Measurements from ENCODE around the gene MLNR. TPM values are rescaled to one million over a fixed set of nuclear protein-coding genes. Genes with fewer than 3 reads are reported as not detected.
A peak's percentile ranks its signal among the peaks of the same experiment; 100 is the strongest.

Gene MLNR
- polyA plus RNA-seq, 1 donor from 2014 or later = not detected

- peaks cover 16 to 28% (median 25%) of the 10 kb centered on the region in 3 donors for H3K4me1 Mint-ChIP-seq
- H3K9me3 Mint-ChIP-seq = peaks cover 0 to 3% (median 2%) of the 10 kb centered on the region in 3 donors
- H3K36me3 Mint-ChIP-seq = no peaks in the 10 kb centered on the region
- peaks cover 46% of the 10 kb centered on the region for H3K27me3 Mint-ChIP-seq
- H3K27ac Mint-ChIP-seq = no peak overlapping the region
- H3K4me3 Mint-ChIP-seq = peak overlapping the region in 1 of 4 donors; percentile 25
These were observed 2.1 kb upstream of the MLNR start for GRCh38 chr13:49217962-49218492.

DNA sequence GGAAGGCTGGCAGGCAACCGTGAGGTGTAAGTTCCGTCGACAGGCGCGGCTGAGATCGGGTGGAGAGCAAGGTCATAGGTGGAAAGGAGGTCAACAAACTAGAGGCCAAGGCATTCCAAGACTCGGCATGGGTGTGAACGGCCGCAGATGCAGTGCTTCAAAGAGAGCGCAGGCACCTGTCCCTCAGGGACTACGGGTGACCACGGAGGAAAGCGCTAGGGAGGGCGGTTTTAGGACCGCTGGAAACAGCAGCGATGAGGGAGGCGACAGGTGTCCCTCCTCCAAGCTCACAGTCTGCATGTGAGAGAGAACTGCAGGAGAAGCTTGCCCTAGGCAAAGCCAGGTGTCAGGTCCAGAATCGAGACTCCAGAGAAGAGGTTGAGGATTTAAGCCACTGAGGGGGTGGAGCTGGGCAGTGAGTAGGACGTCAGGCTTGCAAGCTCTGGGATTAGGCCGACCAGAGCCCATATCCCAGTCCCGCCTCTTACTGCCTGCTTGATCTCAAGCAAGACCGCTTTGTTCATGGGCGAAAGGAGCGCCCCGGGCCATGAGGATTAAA is 1.6 kb upstream of the MLNR start:
- Mint-ChIP-seq H3K9me3 (peaks cover 0 to 3% (median 2%) of the 10 kb centered on the region in 3 donors), H3K36me3 (no peaks in the 10 kb centered on the region), H3K27ac (peak overlapping the region in 1 of 3 donors; percentile 74), H3K4me3 (peak overlapping the region in 2 of 4 donors; percentile 3 to 15), H3K4me1 (peaks cover 13 to 24% (median 20%) of the 10 kb centered on the region in 3 donors), H3K27me3 (peaks cover 46% of the 10 kb centered on the region)

DNA sequence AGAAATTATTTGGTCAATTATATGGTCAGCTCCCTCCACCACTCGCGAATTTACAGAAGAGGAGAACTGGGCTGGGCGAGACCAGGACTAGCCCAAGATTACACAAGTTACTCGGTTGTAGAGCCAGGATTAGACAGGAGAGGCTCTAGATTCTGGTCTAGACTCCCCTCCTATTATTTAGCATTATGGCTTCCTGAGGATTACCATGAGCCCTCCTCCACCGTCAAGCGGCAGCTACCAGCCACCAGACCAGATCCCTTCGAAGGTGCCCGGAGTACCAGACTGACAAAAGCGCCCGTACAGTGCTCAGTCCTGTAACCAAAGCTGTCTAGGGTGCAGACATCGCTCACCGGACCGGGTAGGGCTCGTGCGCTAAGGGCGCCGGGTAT is 497 bp upstream of the MLNR start:
- H3K36me3 Mint-ChIP-seq = no peaks in the 10 kb centered on the region
- peaks cover 6 to 15% (median 13%) of the 10 kb centered on the region in 3 donors for H3K4me1 Mint-ChIP-seq
- peaks cover 0 to 3% (median 2%) of the 10 kb centered on the region in 3 donors for H3K9me3 Mint-ChIP-seq
- H3K27ac Mint-ChIP-seq = peak overlapping the region in 1 of 3 donors; percentile 23
- H3K27me3 Mint-ChIP-seq = peaks cover 46% of the 10 kb centered on the region
- H3K4me3 Mint-ChIP-seq = peak overlapping the region in 3 of 4 donors; percentile 63 to 85 (median 82)

- H3K4me3 Mint-ChIP-seq = peak overlapping the region in 2 of 4 donors; percentile 55 to 84
- peaks cover 0 to 3% (median 2%) of the 10 kb centered on the region in 3 donors for H3K9me3 Mint-ChIP-seq
- no peak overlapping the region for H3K27ac Mint-ChIP-seq
- H3K36me3 Mint-ChIP-seq = peaks cover 3% of the 10 kb centered on the region
- H3K27me3 Mint-ChIP-seq = peaks cover 48% of the 10 kb centered on the region
- peaks cover 0 to 9% (median 7%) of the 10 kb centered on the region in 3 donors for H3K4me1 Mint-ChIP-seq
These were observed 885 bp downstream of the MLNR start for GRCh38 chr13:49220856-49221589.

DNA sequence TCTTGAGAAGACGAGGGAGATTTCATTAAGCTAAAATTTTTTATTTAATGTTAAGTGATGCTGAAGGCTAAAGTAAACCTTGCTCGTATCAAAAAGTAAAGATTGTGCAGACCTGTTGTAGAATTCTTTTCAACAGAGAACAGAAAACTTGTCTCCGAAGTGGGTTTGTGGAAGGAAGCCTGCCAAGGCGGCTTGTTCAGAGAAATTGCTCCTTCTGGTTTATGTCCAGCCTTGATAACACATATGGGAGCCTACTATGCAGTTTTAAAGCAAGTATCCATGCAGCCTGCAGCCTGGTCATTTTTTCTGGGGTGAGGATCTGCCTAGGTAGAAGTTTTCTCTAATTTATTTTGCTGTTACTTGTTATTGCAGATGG is 1.4 kb downstream of the MLNR start:
- Mint-ChIP-seq H3K27ac (no peak overlapping the region), H3K27me3 (peaks cover 48% of the 10 kb centered on the region), H3K4me3 (peak overlapping the region in 2 of 4 donors; percentile 79 to 84)

GRCh38 chr13:49225223-49226042 is 5.3 kb downstream of the MLNR start:
- H3K36me3 Mint-ChIP-seq = peaks cover 5% of the 10 kb centered on the region
- no peaks in the 10 kb centered on the region for H3K4me1 Mint-ChIP-seq
- peaks cover 20% of the 10 kb centered on the region for H3K27me3 Mint-ChIP-seq
- no peaks in the 10 kb centered on the region for H3K9me3 Mint-ChIP-seq
- H3K4me3 Mint-ChIP-seq = no peak overlapping the region
- H3K27ac Mint-ChIP-seq = peak overlapping the region in 1 of 3 donors; percentile 3

More for the DNA sequence above, 1.4 kb downstream of the MLNR start:
- Mint-ChIP-seq H3K9me3 (peaks cover 0 to 3% (median 2%) of the 10 kb centered on the region in 3 donors), H3K36me3 (peaks cover 4% of the 10 kb centered on the region), H3K4me1 (peaks cover 0 to 5% (median 4%) of the 10 kb centered on the region in 3 donors)

DNA sequence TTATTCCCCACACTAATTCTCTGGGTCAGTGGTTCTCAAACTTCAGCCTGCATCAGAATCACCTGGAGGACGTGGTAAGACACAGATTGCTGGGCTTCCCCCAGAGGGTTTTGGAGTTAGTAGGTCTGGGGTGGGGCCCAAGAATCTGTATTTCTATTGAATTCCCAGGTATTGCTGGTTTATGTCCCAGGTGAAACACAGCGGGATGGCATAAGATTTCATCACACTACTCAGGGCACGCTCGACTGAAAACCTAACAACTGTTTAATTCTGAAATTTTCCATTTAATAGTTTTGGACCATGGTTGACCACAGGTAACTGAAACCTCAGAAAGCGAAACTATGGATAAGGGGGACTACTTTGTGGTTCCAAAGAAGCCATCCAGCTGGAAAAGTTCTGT is 6.5 kb downstream of the MLNR start:
- Mint-ChIP-seq H3K4me1 (no peaks in the 10 kb centered on the region), H3K36me3 (peaks cover 5% of the 10 kb centered on the region), H3K27me3 (peaks cover 15% of the 10 kb centered on the region), H3K27ac (no peak overlapping the region), H3K9me3 (no peaks in the 10 kb centered on the region), H3K4me3 (no peak overlapping the region)

DNA sequence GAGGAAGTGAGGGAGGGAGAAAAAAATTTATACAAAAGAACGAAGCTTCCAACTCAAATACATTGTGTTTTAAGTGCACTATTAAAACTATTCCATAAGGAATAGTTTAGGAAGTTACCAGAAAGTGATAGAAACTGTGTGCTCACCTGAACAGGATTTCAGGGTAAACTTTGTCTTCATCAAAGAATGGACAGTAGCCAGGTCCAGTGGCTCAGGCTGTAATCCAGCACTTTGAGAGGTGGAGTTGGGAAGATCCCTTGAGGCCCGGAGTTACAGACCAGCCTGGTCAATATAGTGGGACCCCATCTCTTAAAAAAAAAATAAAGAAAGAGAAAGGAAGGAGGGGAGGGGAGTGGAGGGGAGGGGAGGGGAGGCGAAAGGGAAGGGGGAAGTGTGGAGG is 14.6 kb downstream of the MLNR start:
- Mint-ChIP-seq H3K27ac (no peak overlapping the region), H3K36me3 (peaks cover 1% of the 10 kb centered on the region), H3K4me3 (no peak overlapping the region), H3K9me3 (no peaks in the 10 kb centered on the region), H3K27me3 (no peaks in the 10 kb centered on the region), H3K4me1 (peaks cover 0 to 5% (median 0%) of the 10 kb centered on the region in 3 donors)

DNA sequence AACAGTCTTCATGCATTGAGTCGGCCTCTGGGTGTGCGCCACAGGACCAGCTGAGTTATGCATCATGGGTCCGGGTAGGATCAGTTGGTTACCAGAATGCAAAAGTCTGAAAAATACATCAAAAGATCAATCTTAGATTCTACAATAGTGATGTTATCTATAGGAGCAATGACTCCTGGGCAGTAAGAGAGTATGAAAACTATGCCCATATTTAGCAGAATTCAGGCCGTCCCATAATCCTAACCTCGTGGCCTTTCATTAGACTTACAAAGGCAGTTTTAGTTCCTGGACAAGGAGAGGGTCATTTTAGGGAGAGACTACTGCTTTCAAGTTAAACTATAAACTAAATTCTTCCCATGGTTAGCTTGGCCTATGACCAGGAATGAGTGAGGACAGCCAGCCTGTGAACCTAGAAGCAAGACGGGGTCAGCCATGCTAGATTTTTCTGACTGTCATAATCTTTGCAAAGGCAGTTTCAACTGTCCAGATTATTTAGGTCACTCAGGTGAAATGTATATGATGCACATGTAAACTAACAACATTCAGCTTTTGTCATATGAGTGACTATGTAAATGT is 15.8 kb downstream of the MLNR start:
- H3K27ac Mint-ChIP-seq = no peak overlapping the region
- H3K36me3 Mint-ChIP-seq = peaks cover 1% of the 10 kb centered on the region
- H3K9me3 Mint-ChIP-seq = no peaks in the 10 kb centered on the region
- H3K4me1 Mint-ChIP-seq = peaks cover 0 to 5% (median 0%) of the 10 kb centered on the region in 3 donors
- no peak overlapping the region for H3K4me3 Mint-ChIP-seq
- no peaks in the 10 kb centered on the region for H3K27me3 Mint-ChIP-seq

DNA sequence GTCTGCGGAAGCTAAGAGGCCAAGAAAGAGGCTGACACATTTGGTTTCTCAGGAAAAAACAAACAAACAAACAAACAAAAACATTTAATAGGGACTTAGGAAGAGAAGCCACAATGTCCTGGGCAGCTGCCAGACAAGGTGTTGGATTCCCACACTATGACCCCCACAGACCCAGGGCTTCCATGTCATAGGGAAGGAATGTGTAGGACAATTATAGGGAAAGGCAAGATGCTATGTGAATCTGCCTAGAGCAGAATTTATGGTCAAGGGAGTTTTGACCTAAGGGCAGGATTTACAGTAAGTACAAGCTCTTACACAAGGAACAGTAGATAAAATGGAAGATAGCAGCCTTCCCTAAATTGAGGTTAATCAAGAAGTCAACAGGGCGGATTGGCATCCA is 18.5 kb downstream of the MLNR start:
- H3K27ac Mint-ChIP-seq = no peak overlapping the region
- no peak overlapping the region for H3K4me3 Mint-ChIP-seq
- no peaks in the 10 kb centered on the region for H3K27me3 Mint-ChIP-seq

DNA sequence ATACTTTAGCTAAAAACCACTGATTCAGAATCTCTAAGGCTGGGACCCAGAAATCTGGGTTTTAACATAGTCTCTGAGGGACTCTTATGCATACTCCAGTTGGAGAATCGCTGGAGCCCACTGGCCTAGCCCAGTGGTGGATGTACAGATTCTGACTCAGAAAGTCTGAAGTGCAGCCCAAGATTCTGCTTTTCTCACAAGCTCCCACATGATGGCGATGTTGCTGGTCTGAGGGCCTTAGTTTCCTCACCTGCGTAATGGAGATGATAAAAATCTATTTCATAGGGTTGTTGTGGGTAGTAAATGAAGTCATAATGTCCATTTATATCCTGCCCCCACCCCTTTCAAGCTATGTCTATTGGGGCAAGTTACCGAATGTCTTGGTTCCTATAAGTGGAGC is 19.9 kb downstream of the MLNR start:
- Mint-ChIP-seq H3K27ac (no peak overlapping the region), H3K4me1 (no peaks in the 10 kb centered on the region), H3K9me3 (no peaks in the 10 kb centered on the region)

More for the DNA sequence above, 18.5 kb downstream of the MLNR start:
- no peaks in the 10 kb centered on the region for H3K9me3 Mint-ChIP-seq
- peaks cover 3% of the 10 kb centered on the region for H3K36me3 Mint-ChIP-seq
- H3K4me1 Mint-ChIP-seq = peaks cover 0 to 5% (median 0%) of the 10 kb centered on the region in 3 donors

DNA sequence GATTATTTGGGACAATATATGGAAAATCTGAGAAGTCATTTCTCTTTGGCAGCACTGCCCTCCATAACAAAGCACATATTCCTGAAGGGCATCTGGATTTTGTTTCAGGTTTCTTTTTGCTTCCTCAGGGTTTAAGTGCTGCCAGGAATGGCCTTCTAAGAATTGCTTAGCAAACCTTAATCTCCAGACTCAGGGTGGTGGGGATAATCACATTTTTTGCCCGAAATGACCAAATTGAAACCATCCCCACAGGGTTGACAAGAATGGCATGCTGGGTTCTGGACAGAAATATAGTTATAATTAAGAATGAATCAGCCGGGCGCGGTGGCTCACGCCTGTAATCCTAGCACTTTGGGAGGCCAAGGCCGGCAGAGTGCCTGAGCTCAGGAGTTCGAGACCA is 21.2 kb downstream of the MLNR start:
- no peaks in the 10 kb centered on the region for H3K4me1 Mint-ChIP-seq
- no peaks in the 10 kb centered on the region for H3K9me3 Mint-ChIP-seq
- no peak overlapping the region for H3K27ac Mint-ChIP-seq
- no peaks in the 10 kb centered on the region for H3K27me3 Mint-ChIP-seq
- peaks cover 3% of the 10 kb centered on the region for H3K36me3 Mint-ChIP-seq
- no peak overlapping the region for H3K4me3 Mint-ChIP-seq

More for the DNA sequence above, 19.9 kb downstream of the MLNR start:
- Mint-ChIP-seq H3K4me3 (no peak overlapping the region), H3K27me3 (no peaks in the 10 kb centered on the region), H3K36me3 (peaks cover 3% of the 10 kb centered on the region)

DNA sequence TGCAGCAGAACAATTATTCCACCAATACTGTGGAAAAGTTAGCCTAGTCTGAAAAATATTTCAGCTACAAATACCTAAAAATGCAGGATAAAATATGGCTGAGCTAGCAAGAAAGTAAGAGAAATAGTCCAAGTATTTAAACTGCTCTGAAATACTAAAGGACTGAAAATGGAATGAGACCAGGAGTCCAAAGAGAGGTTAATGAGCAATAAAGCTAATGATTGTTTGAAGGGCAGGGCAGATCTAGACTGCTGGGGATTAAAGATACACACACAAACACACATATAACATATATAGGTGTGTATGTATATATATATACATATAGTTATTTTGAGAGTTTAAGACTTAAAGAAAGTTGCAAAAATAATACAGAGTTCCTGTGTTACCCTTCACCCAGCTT is 25.0 kb downstream of the MLNR start:
- H3K27ac Mint-ChIP-seq = no peak overlapping the region
- peaks cover 4% of the 10 kb centered on the region for H3K36me3 Mint-ChIP-seq
- no peaks in the 10 kb centered on the region for H3K27me3 Mint-ChIP-seq
- H3K9me3 Mint-ChIP-seq = no peaks in the 10 kb centered on the region
- peaks cover 17 to 20% (median 20%) of the 10 kb centered on the region in 3 donors for H3K4me1 Mint-ChIP-seq
- peak overlapping the region in 1 of 4 donors; percentile 71 for H3K4me3 Mint-ChIP-seq

DNA sequence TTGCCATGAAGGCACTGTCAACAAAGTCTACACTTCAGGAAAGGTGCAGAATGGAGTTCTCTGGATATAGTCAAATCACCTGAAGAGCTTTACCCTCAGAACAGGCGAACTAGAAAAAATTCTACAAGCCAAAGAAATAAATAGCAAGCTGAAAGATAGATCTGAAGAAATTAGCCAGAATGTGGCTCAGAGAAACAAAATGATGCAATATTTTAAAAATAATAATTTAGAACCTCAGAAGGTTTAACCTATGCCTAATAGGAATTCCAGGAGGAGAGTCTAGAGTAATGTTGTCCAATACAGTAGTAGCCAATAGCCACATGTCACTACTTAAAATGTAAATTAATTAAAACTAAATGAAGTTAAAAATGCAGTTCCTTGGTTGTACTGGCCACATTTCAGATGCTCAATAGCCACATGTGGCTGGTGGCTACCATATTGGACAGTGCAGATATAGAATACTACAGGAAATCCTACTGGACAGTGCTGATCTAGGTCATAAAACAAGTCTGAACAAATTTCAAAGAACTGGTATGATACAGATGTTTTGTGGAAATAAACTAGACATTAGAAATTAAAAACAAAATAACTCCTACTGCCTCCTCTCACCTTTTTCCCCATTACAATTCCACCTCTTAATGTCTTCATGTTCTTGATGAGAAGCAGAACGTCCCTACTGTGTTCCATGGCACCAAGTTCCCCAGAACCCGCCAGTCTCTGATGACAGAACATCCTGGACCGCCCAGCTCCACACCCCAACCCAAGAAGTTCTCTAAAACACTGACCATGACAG is 26.9 kb downstream of the MLNR start:
- Mint-ChIP-seq H3K36me3 (peaks cover 5% of the 10 kb centered on the region), H3K9me3 (no peaks in the 10 kb centered on the region), H3K4me1 (peaks cover 20 to 24% (median 20%) of the 10 kb centered on the region in 3 donors), H3K27me3 (no peaks in the 10 kb centered on the region), H3K27ac (peak overlapping the region; percentile 74 to 97 (median 96)), H3K4me3 (peak overlapping the region; percentile 97 to 99 (median 98))
